Measurements from ENCODE around the gene FAM83G.

FAM83G gene

GRCh38 chr17:18948476-18949006 is 56.0 kb downstream of the FAM83G start:
- no peak for DNase-seq (ENCODE audit: low read depth)
- in situ Hi-C loops (cut with HindIII; ENCODE audit: low sequenced_read_pairs): no loop called here
- TF ChIP-seq CTCF (IDR thresholded peaks at IDR 0.05; ENCODE audit: low read depth, low read length, missing control alignments): no peak
- H3K4me3 ChIP-seq (ENCODE audit: low read depth, low read length): no peak overlapping the region

GRCh38 chr17:18947866-18948265 is 56.7 kb downstream of the FAM83G start:
- in situ Hi-C loops (cut with HindIII; ENCODE audit: low sequenced_read_pairs): no loop called here
- H3K4me3 ChIP-seq (ENCODE audit: low read depth, low read length): no peak overlapping the region
- no peak for TF ChIP-seq CTCF (IDR thresholded peaks at IDR 0.05; ENCODE audit: low read depth, low read length, missing control alignments)
- DNase-seq (ENCODE audit: low read depth): no peak

- TF ChIP-seq CTCF (IDR thresholded peaks at IDR 0.05; ENCODE audit: low read depth, low read length, missing control alignments): no peak
- no peak for DNase-seq (ENCODE audit: low read depth)
- in situ Hi-C loops (cut with HindIII; ENCODE audit: low sequenced_read_pairs): no loop called here
- no peak overlapping the region for H3K4me3 ChIP-seq (ENCODE audit: low read depth, low read length)
Observed at GRCh38 chr17:18946536-18946935, 58.0 kb downstream of the FAM83G start.

GRCh38 chr17:18944646-18945045 is 59.9 kb downstream of the FAM83G start:
- in situ Hi-C loops (cut with HindIII; ENCODE audit: low sequenced_read_pairs): no loop called here
- H3K4me3 ChIP-seq (ENCODE audit: low read depth, low read length): no peak overlapping the region
- no peak for TF ChIP-seq CTCF (IDR thresholded peaks at IDR 0.05; ENCODE audit: low read depth, low read length, missing control alignments)
- no peak for DNase-seq (ENCODE audit: low read depth)

GRCh38 chr17:18938692-18939023 is 65.9 kb downstream of the FAM83G start:
- no peak for TF ChIP-seq CTCF (IDR thresholded peaks at IDR 0.05; ENCODE audit: low read depth, low read length, missing control alignments)
- DNase-seq (ENCODE audit: low read depth): no peak
- H3K4me3 ChIP-seq (ENCODE audit: low read depth, low read length): no peak overlapping the region
- in situ Hi-C loops (cut with HindIII; ENCODE audit: low sequenced_read_pairs): no loop called here

- TF ChIP-seq CTCF (IDR thresholded peaks at IDR 0.05; ENCODE audit: low read depth, low read length, missing control alignments): no peak
- H3K4me3 ChIP-seq (ENCODE audit: low read depth, low read length): no peak overlapping the region
- no peak for DNase-seq (ENCODE audit: low read depth)
- in situ Hi-C loops (cut with HindIII; ENCODE audit: low sequenced_read_pairs): no loop called here
Observed at GRCh38 chr17:18937981-18938691, 66.4 kb downstream of the FAM83G start.
